HL-60 (cell line): Measurements from ENCODE around the gene FBXO36.

Source experiments
- DNase-seq, 2 experiments: peaks; one replicate each; pipeline ENCODE4 v3.0.0-alpha.2; 2010 to 2020; ENCODE audit warnings: low read depth in 1 of 2, low spot score in 1 of 2
- H3K27ac ChIP-seq: fragments of 250-450 bp; sonication (Bioruptor Pico); replicated peaks from 2 replicates; pipeline ENCODE4 v1.5.1; 2020; ENCODE audit warnings: mild to moderate bottlenecking, moderate library complexity
- H3K27me3 ChIP-seq: fragments of 250-450 bp; sonication (Bioruptor Pico); 2 replicates; pipeline ENCODE4 v1.5.1; 2021; ENCODE audit warnings: mild to moderate bottlenecking, moderate library complexity; ENCODE audit not compliant: insufficient read depth, poor library complexity, severe bottlenecking
- H3K4me3 ChIP-seq: replicated peaks from 2 replicates; pipeline ENCODE4 v1.5.1; 2011; ENCODE audit warnings: mild to moderate bottlenecking, control low read depth, low read length; ENCODE audit not compliant: insufficient read depth
- GABPA ChIP-seq: IDR thresholded peaks from 2 replicates; pipeline ENCODE4 v1.6.1; 2012; ENCODE audit warnings: low read depth
- POLR2AphosphoS5 ChIP-seq: IDR thresholded peaks from 2 replicates; pipeline ENCODE4 v1.6.1; 2012; ENCODE audit warnings: low read depth
- SPI1 ChIP-seq: IDR thresholded peaks from 2 replicates; pipeline ENCODE4 v1.6.1; 2012; ENCODE audit warnings: low read depth, mild to moderate bottlenecking, borderline replicate concordance
- TF ChIP-seq, protein P1 (sequence below): IDR thresholded peaks from one replicate; pipeline ENCODE4 v1.5.1; 2011; ENCODE audit warnings: low read length, control low read depth, inconsistent platforms; ENCODE audit not compliant: insufficient read depth
- TF ChIP-seq, protein P2 (sequence below): IDR thresholded peaks from 2 replicates; pipeline ENCODE4 v1.6.1; 2012; ENCODE audit warnings: low read depth; ENCODE audit not compliant: insufficient replicate concordance

Gene FBXO36

DNA sequence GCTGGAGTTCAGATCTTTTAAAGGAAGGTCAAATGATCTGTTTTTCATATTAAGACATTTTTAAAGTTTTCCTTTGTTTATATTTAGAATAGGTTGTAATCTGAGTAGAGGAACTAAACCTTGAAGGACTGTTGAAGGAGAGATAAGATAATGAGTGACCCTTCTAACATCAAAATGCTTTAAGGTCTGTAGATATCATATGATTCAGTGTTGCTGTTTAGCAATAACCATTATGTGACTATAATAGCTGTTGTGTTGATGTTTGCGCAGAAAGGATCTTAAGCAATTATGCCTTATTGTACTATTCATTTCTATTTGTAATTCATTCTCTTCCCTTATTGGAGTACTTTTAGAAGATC, 86.4 kb downstream of the FBXO36 start:
- TF ChIP-seq SPI1 (no peak), POLR2AphosphoS5 (no peak), GABPA (no peak)
- TF ChIP-seq, protein P1, sequence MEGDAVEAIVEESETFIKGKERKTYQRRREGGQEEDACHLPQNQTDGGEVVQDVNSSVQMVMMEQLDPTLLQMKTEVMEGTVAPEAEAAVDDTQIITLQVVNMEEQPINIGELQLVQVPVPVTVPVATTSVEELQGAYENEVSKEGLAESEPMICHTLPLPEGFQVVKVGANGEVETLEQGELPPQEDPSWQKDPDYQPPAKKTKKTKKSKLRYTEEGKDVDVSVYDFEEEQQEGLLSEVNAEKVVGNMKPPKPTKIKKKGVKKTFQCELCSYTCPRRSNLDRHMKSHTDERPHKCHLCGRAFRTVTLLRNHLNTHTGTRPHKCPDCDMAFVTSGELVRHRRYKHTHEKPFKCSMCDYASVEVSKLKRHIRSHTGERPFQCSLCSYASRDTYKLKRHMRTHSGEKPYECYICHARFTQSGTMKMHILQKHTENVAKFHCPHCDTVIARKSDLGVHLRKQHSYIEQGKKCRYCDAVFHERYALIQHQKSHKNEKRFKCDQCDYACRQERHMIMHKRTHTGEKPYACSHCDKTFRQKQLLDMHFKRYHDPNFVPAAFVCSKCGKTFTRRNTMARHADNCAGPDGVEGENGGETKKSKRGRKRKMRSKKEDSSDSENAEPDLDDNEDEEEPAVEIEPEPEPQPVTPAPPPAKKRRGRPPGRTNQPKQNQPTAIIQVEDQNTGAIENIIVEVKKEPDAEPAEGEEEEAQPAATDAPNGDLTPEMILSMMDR: no peak
- TF ChIP-seq, protein P2, sequence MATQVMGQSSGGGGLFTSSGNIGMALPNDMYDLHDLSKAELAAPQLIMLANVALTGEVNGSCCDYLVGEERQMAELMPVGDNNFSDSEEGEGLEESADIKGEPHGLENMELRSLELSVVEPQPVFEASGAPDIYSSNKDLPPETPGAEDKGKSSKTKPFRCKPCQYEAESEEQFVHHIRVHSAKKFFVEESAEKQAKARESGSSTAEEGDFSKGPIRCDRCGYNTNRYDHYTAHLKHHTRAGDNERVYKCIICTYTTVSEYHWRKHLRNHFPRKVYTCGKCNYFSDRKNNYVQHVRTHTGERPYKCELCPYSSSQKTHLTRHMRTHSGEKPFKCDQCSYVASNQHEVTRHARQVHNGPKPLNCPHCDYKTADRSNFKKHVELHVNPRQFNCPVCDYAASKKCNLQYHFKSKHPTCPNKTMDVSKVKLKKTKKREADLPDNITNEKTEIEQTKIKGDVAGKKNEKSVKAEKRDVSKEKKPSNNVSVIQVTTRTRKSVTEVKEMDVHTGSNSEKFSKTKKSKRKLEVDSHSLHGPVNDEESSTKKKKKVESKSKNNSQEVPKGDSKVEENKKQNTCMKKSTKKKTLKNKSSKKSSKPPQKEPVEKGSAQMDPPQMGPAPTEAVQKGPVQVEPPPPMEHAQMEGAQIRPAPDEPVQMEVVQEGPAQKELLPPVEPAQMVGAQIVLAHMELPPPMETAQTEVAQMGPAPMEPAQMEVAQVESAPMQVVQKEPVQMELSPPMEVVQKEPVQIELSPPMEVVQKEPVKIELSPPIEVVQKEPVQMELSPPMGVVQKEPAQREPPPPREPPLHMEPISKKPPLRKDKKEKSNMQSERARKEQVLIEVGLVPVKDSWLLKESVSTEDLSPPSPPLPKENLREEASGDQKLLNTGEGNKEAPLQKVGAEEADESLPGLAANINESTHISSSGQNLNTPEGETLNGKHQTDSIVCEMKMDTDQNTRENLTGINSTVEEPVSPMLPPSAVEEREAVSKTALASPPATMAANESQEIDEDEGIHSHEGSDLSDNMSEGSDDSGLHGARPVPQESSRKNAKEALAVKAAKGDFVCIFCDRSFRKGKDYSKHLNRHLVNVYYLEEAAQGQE: no peak
- H3K27me3 ChIP-seq: no peaks in the 10 kb centered on the region
- no peak overlapping the region for H3K27ac ChIP-seq
- DNase-seq: no peak
- H3K4me3 ChIP-seq: no peak overlapping the region

DNA sequence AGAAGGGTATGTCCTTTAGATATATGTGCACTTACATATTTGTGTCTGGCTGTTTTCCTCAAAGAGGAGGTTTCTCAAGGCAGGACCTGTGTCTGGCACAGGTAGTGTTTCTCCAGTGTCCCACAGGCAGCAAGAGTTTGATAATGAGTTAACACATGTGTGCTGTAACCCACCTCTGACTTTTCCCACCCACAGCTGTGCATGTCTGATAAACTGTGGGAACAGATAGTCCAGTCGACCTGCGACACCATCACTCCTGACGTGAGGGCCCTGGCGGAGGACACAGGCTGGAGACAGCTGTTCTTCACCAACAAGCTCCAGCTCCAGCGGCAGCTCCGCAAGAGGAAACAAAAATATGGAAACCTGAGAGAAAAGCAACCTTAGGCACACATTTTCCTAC, 88.2 kb downstream of the FBXO36 start:
- Histone ChIP-seq H3K27ac (no peak overlapping the region), H3K27me3 (no peaks in the 10 kb centered on the region), H3K4me3 (no peak overlapping the region)
- TF ChIP-seq, protein P1: no peak
- TF ChIP-seq GABPA (no peak), SPI1 (no peak), POLR2AphosphoS5 (no peak)
- TF ChIP-seq, protein P2: no peak
- DNase-seq: no peak

DNA sequence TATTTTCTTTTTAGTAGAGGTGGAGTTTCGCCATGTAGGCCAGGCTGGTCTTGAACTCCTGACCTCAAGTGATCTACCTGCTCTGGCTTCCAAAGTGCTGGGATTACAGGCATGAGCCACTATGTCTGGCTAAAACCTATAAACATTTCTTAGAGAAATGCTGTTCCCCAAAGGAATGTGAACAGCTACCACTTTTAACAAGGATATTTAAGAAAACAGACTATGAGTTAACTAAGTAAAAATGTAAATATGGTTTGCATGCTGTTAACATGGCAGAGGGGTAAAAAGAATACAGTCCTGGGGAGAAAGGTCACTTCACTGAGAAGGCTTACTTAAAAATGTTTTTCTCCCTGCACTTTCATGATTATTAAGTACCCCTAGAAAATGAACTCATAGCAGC, 89.3 kb downstream of the FBXO36 start:
- no peak for DNase-seq
- no peak overlapping the region for H3K4me3 ChIP-seq
- no peak overlapping the region for H3K27ac ChIP-seq
- TF ChIP-seq POLR2AphosphoS5 (no peak), GABPA (no peak), SPI1 (no peak)
- TF ChIP-seq, protein P2: no peak
- TF ChIP-seq, protein P1: no peak
- no peaks in the 10 kb centered on the region for H3K27me3 ChIP-seq
